HG02938 (cell line): ENCODE results near the gene KIF21A.

ENCODE experiments used
- ATAC-seq: cut with Tn5 transposase; IDR thresholded peaks from one replicate; pipeline ENCODE4 v1.9.1; 2021; ENCODE audit warnings: mild to moderate bottlenecking, moderate library complexity; ENCODE audit not compliant: unreplicated experiment

KIF21A gene

GRCh38 chr12:39389399-39390150 lies 53.3 kb downstream of the KIF21A start:
- ATAC-seq, result no peak

- ATAC-seq, result no peak
Observed at GRCh38 chr12:39386335-39386734, 56.6 kb downstream of the KIF21A start.

- ATAC-seq, result no peak
Observed at GRCh38 chr12:39383114-39383513, 59.8 kb downstream of the KIF21A start.

GRCh38 chr12:39380090-39380489 lies 62.8 kb downstream of the KIF21A start:
- no peak for ATAC-seq

GRCh38 chr12:39378341-39378740 lies 64.6 kb downstream of the KIF21A start:
- ATAC-seq, result no peak

- ATAC-seq, result no peak
Observed at GRCh38 chr12:39375206-39375808, 67.6 kb downstream of the KIF21A start.

GRCh38 chr12:39372929-39373328 lies 70.0 kb downstream of the KIF21A start:
- ATAC-seq, result peak; percentile 75

GRCh38 chr12:39372204-39372925 lies 70.6 kb downstream of the KIF21A start:
- ATAC-seq, result no peak

GRCh38 chr12:39369756-39370155 lies 73.2 kb downstream of the KIF21A start:
- peak; percentile 47 for ATAC-seq

GRCh38 chr12:39368891-39369290 lies 74.0 kb downstream of the KIF21A start:
- ATAC-seq, result no peak

- no peak for ATAC-seq
Observed at GRCh38 chr12:39368096-39368495, 74.8 kb downstream of the KIF21A start.

GRCh38 chr12:39367494-39367893 lies 75.4 kb downstream of the KIF21A start:
- no peak for ATAC-seq

- no peak for ATAC-seq
Observed at GRCh38 chr12:39365364-39366001, 77.4 kb downstream of the KIF21A start.

GRCh38 chr12:39364196-39364595 lies 78.7 kb downstream of the KIF21A start:
- ATAC-seq, result no peak

GRCh38 chr12:39359645-39360044 lies 83.3 kb downstream of the KIF21A start:
- ATAC-seq, result no peak

- no peak for ATAC-seq
Observed at GRCh38 chr12:39357041-39357440, 85.9 kb downstream of the KIF21A start.

- no peak for ATAC-seq
Observed at GRCh38 chr12:39355841-39356240, 87.1 kb downstream of the KIF21A start.

- ATAC-seq, result no peak
Observed at GRCh38 chr12:39354955-39355354, 88.0 kb downstream of the KIF21A start.

- no peak for ATAC-seq
Observed at GRCh38 chr12:39352471-39353017, 90.4 kb downstream of the KIF21A start.

- ATAC-seq, result no peak
Observed at GRCh38 chr12:39351153-39351552, 91.8 kb downstream of the KIF21A start.

GRCh38 chr12:39348941-39349626 lies 93.8 kb downstream of the KIF21A start:
- ATAC-seq, result no peak
